SHP77 (cell line): Measurements from ENCODE around the gene MYO6.

ENCODE experiments used
- DNase-seq, 2 experiments: peaks; one replicate each; lab custom pipeline; 2025; lab: John Stamatoyannopoulos, UW

The MYO6 gene

GRCh38 chr6:75766387-75766786, 17.3 kb downstream of the MYO6 start:
- DNase-seq, result no peak

- no peak for DNase-seq
These were observed 21.8 kb downstream of the MYO6 start for GRCh38 chr6:75770844-75771243.

- peak in 1 of 2 experiments; percentile 16 for DNase-seq
These were observed 26.2 kb downstream of the MYO6 start for GRCh38 chr6:75775219-75775618.

- DNase-seq, result no peak
These were observed 27.4 kb downstream of the MYO6 start for GRCh38 chr6:75776461-75776860.

- no peak for DNase-seq
These were observed 29.7 kb downstream of the MYO6 start for GRCh38 chr6:75778757-75779156.

- DNase-seq, result no peak
These were observed 37.1 kb downstream of the MYO6 start for GRCh38 chr6:75786152-75786551.

GRCh38 chr6:75788894-75789293, 39.9 kb downstream of the MYO6 start:
- DNase-seq, result no peak

- DNase-seq, result no peak
These were observed 42.8 kb downstream of the MYO6 start for GRCh38 chr6:75791881-75792280.

GRCh38 chr6:75794351-75794846, 45.4 kb downstream of the MYO6 start:
- no peak for DNase-seq

GRCh38 chr6:75794954-75795739, 46.1 kb downstream of the MYO6 start:
- DNase-seq, result no peak

- no peak for DNase-seq
These were observed 47.7 kb downstream of the MYO6 start for GRCh38 chr6:75796723-75797122.

- no peak for DNase-seq
These were observed 51.1 kb downstream of the MYO6 start for GRCh38 chr6:75800133-75800532.

GRCh38 chr6:75800708-75801505, 51.9 kb downstream of the MYO6 start:
- DNase-seq, result no peak

GRCh38 chr6:75802366-75802765, 53.3 kb downstream of the MYO6 start:
- no peak for DNase-seq

GRCh38 chr6:75808507-75808906, 59.5 kb downstream of the MYO6 start:
- no peak for DNase-seq

- no peak for DNase-seq
These were observed 63.5 kb downstream of the MYO6 start for GRCh38 chr6:75812560-75812959.

- DNase-seq, result no peak
These were observed 64.6 kb downstream of the MYO6 start for GRCh38 chr6:75813476-75814250.

- no peak for DNase-seq
These were observed 66.7 kb downstream of the MYO6 start for GRCh38 chr6:75815756-75816155.

GRCh38 chr6:75818098-75818855, 69.2 kb downstream of the MYO6 start:
- DNase-seq, result no peak

GRCh38 chr6:75819776-75820487, 70.9 kb downstream of the MYO6 start:
- no peak for DNase-seq

GRCh38 chr6:75824160-75824559, 75.1 kb downstream of the MYO6 start:
- DNase-seq, result no peak
